Measurements from ENCODE around the gene PUM2.

The PUM2 gene

DNA sequence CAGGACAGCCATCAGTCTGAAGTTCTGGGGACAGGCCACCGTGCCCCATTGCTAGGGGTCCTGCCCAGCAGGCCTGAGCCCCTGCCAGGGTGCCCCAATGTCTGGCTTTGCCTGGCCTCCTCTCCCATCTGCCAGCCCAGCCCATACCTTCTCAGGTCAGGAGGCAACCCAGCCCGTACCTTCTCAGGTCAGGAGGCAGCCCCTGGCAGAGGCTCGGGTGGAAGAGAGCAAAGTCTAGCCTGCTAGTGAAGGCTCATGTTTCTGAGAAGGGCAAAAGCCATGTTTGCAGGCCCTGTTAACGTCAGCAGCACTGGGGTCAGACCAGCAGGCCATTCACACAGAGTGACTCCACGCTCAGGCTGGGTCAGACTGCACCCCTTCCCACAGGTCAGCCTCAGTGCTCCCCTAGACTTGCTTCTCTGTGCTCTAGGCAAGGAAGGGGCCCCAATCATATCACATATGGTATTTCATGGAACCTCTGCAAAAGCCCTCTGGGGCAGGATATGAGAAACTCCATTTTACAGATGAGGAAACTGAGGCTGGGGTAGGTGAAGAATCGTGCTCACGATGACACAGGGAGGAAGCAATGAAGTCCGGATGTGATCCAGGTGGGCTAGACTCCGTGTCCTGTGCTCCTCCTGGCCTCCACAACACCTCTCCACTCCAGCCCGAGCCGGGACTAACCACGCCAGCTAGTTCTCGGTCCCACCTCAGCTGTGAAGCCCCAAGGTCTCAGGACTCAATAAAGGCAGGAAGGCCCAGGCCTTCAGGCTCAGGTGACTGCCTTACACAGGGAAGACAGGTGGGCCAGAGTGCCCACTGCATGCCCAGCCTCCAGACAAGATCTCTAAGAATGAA is 135.2 kb downstream of the PUM2 start:
- DNase-seq (ENCODE audit: low read depth), result no peak

DNA sequence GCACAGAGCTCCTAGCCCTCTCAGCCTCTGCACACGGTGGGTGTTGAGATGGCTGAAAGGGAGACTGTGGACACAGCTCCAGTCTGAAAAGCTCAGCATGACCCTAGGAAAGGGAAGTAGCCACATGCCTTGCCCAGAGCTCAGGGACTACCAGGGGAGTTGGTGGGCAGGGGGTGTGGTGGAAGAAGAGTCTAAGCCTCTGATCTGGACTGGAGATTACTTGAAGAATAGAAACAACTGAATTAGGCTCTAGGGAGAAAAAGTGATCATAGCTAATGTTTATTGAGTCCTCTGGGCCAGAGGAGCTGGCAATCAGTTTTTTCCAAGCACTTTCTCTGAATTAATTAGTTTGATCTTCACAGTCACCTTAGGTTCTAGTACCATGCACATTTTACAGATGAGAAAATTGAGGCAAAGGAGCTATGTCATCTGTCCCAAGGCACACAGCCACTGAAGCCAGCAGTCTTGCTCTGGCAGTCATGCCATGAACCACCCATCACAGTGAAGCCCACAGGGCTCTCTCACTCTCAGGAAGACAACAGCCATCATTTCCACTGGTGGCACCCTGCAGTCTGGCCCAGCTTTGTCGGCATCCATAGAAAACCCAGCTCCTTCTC is 136.0 kb downstream of the PUM2 start:
- no peak for DNase-seq (ENCODE audit: low read depth)

DNA sequence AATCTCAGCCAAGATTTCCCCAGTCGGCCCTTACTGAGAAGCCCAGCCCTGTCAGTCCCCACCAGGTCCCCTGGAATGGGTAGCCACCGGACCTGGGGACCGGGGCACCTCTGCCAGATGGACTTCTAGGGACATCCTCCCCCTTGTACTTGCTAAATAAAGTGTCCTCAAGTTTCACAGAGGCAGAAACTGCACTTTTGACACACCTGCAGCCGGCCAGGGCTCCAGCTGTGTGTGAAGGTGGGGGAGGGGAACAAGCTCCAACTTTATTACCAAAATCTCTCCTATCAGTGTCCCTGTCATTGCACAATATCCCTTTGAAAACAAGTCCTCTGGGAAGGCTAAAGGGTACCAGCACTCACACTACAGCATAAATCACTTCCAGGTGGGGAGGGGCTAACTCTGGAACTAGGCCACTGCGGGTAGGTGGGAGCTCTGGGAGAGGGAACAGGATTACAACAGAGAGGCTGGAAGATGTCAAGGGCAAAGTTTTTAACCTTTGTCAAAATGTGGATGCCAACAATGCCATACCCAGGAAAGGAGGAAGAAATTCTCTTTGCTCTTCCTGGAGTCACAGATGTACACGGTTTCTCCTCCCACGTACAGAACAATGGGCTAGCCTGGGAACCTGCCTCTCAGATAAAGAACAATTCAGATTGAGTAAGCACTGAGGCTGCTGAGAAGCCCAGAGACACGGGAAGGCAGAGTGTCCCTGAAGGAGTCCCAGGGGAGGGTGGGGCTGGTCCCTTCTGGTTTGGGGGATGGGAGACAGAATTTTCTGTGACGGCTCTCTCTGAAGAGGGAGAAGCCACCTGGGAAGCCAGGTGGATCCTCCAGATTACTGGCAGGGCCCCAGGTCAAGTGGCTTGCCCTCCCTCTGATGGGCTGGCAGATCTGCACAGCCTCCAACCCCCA is 136.7 kb downstream of the PUM2 start:
- no peak for DNase-seq (ENCODE audit: low read depth)

DNA sequence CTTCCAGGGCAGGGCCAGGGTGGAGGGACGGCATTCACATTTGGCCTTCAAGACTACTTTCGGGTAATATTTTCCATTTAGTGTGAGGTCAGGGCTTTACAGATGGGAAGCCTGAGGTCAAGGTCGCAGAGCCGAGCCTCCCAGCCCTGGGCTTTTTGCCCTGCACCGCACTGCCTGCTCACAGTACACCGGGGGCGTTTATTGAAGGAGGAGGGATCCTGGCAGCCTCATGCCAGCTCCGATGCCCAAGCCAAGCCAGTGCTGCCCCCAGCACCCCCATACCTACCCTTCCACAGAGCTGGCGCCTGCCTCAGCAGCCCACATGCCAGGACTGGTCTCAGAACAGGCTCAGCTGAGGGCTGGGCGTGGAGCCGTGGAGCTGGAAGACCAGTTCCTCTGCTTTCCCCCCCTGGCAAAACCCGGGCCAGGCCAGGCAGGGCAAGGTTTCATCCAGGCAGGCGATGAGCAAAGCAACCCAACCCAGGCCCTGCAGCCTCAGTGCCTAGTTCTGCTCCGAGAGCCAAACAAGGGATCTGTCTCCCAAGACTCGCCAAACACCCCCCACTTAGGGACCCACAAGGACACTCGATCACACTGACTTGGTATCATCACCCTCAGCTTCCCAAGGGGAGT is 137.7 kb downstream of the PUM2 start:
- no peak for DNase-seq (ENCODE audit: low read depth)

DNA sequence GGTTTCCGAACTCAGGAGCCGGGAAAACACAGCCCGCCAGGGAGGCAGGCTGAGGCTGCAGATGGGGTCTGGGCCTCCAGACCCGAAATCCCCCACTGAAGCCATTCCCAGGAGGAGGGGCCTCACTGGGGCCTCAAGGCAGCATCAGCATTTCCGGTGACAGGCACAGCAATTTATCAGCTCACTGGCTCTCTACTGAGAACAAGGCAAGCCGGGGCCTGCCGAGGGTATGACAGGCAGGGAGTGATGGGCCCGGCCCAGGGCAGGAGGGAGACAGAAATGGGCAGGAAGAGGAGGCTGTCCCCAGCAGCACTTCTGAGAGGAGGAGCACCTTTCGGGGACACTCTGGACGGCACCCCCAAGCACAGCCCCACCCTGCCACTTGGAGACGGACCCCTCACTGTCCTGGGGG is 138.2 kb downstream of the PUM2 start:
- DNase-seq (ENCODE audit: low read depth), result no peak

DNA sequence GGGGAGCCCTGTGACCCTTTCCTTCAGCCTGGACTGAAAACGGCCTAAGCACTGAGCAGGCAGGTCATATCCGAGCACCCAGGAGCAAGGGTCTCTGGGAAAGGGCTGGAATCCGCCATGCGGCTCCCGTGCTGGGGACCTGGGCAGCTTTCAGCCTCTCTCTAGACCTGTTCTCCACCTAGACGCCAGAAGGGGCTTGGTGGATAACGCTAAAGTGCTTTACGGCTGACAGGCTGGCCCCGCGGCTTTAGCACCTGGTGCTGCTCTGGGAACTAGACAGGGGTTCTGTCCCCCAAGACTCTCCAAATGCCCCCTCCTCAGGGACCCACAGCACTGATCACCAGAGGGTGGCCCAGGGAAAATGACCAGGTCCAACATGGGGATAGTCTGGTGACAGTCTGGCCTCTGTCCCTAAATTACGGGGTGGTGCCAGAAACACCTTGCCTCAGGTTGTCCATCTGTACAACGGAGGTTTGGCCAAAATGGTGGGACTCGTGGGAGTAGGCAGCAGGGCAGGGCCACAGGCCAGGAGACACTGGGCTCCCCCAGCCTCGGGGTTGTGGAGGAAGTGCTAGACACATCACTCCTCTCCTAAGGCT is 138.7 kb downstream of the PUM2 start:
- DNase-seq (ENCODE audit: low read depth), result no peak

DNA sequence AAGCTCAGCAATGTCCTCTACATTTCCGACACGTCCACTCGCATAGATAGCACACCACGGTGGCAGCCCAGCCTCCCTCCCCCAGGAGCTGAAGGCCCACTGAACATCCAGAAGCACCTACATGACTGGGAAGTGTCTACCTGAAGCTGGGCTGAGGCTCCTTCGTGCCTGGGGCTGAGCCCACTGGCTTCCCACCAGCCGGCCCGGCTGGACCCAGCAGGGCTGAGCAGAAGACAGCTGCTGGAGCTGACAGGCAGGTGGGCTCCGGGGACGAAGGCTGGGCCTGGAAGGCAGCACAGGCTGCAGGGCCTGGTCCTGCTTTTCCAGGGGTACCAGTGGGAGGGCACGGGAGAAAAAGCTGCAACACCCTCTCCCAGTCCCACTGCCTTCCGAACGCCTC is 139.2 kb downstream of the PUM2 start:
- DNase-seq (ENCODE audit: low read depth), result no peak

DNA sequence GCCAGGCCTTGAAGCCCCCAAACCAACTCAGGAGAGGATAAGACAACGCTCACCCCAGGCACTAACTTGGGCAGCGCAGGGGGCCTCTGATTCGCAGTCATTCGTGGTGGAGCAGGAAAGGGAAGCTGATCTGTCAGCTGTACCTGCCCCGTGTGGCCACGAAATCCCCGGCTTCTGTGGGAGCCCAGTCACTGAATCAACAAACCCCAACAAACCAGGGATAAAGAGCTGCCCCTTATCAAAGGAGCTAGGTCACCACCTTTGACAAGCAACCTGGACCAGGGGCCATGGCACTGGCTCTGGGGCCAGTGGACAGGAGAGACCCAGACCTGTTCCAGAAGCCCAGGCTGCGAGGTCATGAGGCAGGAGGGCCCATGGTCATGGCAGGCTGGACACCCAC is 140.2 kb downstream of the PUM2 start:
- no peak for DNase-seq (ENCODE audit: low read depth)

DNA sequence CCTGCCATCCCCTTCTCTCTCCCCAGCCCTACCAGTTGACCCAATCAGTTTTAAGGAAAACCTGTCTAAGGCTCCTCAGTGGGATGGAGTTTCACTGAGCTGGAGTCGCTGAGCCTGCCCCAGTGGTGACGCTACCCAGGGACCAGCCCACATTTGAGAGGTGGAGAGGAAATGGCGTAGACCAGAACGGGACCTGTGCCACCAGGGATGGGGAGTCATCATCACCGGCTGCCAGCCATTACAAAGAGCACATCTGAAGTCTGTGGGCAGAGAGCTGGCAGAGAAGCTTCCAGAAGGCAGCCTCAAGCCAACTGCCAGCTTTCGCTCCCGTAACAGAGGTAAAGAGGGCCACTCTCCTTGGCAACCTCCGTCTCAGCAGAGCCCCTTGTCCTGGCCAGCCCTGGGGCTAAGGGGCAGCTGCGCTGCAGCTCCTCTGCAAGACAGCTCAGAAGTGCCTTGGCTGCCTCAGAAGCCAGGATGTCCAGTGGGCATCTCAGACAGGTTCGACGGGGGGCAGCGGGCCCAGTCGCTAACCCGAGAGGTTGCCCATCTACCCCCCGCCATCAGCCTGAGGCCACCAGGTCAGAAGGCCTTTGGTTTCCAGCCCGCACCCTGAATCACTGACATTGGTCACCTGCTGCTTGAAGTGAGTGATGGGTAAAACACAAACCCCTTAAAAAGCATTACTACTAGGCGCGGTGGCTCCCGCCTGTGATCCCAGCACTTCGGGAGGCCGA is 141.1 kb downstream of the PUM2 start:
- DNase-seq (ENCODE audit: low read depth), result no peak

DNA sequence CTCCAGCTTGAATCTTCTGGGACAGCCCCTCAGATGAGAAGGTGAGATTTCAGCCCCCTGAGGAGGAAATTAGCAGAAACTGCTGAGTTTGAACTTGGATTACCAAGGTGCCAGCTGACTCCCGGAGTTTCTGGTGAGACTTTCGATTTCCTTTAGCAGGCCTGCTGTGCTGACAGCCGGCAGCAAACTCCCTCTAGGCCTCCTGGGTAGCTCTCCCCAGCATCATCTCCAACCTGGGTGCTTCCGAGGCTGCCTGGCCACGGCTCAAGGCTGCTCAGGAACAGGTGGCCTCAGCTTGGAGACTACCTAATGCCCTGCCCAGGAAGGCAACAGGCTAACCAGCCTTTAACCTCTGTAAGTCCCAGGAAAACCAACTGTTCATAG is 142.2 kb downstream of the PUM2 start:
- no peak for DNase-seq (ENCODE audit: low read depth)

DNA sequence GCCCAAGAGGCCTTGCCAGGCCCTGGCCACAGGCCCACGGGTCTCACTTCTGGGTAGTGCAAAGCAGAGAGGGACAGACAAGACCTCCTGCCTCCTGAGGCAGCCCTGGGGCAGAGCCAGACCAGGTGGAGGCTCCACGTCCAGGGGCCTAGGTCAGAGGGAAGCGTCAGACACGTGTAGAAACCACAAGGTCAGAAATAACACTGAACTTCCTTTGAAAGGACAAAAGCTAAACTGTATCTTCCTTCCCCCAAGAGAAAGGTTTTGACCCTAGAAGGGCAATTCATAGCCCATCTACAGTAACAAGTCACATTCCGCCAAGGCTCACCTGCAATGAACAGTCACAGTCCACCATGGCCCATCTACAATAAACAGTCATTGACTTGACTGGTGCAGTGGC is 143.6 kb downstream of the PUM2 start:
- DNase-seq (ENCODE audit: low read depth), result no peak

DNA sequence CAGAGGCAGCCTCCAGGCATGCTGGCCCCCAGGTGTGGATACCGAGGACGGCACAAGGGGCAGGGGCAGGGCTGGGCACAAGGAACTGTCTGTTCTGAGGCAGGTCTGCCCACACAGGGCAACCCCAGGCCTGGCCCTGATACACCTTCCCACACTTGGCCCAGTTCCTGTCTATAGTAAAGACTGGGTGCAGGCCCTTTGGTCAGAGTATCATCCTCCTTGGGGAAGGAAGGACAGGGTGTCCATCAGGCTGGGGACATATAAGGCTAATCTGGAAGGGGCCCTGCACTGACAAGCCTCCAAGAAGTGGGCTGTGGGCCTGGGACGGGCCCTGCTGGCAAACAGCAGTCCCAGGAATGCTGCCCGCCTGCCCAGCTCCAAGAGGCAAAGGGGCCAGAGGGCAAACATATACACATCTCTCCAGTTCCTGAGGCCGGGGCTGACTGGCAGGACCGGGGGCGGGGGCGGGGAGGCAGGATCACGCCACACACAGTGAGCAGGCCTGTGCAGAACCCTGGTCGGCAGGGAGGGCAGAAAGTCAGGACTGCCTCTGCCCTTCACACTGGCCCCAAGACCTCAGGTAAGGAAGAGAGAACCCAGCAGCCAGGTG is 144.6 kb downstream of the PUM2 start:
- no peak for DNase-seq (ENCODE audit: low read depth)

DNA sequence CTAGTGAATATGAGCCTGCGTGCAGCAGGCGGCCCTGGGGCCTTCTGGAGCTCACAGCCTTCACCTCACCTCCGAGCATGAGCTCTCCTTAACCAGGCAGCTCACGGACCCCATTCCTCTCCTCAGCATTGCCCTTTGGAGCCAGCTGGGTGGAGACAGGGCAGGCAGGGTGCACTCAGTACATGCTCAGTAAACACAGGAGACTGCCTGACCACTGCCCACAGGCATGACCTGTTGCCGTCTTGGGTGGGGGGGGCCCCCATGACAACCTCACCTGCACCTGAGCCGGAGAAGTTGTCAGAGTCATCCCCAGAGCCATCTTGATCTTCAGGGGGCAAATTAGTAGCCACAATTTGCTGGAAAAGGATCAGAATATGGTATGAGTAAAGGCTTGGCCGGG is 145.6 kb downstream of the PUM2 start:
- no peak for DNase-seq (ENCODE audit: low read depth)

DNA sequence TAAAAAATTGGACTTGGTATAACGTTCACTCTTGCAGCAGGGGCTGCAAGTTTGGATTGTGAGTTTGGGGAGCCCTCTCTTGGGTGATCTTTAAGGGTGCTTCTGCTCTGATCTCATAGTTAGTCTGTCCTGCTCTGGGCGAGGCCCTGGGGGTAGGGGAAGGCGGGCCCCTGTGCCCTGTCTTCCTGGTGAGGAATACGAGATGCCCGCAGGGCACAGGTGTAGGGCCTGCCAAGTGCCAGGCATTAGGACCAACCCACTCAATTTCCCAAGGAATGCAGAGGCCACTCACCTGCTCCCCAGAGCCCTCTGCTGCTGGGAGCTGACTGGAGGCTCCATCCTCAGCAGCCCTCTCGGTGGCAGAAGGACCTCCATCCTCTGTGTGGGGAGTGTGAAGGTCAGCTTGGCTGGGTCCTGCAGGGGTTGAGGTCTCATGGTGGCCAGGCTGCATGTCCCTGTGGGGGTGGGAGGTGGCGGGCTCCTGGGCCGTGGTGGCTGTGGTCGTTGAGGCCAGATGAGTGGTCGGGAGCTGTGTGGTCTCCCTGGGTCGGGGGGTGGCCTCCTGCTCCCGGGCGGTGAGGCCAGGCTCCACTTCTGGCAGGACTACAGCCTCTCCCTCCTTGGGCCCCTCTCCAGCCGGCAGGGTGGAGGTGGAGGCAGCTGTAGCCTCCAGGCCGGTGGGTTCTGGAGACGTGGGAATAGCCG is 147.0 kb downstream of the PUM2 start:
- DNase-seq (ENCODE audit: low read depth), result no peak

DNA sequence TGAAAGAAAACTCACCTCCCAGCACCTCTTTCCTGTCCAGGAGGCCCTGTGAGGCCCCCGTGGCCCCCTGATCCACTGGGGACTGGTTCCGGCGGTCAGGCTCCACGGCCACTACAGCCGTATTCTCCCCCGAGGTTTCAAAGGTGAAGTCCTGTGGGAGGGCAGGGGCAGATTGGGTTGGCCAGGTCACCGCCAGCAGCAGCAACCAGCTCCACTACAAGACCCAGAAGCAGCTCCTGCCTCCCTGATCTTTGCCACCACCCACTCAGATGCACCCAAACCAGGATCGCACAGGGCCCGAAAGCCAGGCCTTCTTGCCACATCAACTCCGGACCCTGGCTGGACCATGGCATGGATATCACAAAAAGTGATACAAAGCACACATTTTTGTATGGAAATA is 147.6 kb downstream of the PUM2 start:
- no peak for DNase-seq (ENCODE audit: low read depth)

DNA sequence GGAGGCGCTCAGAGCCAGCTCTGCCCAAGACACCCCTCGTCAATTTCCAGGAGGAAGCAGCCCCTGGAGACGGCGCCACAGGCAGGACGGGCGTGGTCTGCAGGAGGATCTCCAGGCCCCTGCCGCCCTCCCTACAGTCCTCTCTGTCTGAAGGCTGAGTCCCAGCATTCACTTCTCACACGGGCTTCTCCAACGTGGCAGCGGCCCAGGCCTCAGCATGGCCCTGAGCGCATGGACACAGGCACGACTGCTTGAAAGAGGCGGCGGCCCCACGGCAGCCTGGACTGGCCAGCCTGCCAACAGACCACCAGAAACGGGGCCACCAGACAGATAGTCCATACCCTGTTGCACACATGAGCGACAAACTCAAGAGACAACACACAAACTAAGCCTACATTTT is 149.0 kb downstream of the PUM2 start:
- DNase-seq (ENCODE audit: low read depth), result no peak

DNA sequence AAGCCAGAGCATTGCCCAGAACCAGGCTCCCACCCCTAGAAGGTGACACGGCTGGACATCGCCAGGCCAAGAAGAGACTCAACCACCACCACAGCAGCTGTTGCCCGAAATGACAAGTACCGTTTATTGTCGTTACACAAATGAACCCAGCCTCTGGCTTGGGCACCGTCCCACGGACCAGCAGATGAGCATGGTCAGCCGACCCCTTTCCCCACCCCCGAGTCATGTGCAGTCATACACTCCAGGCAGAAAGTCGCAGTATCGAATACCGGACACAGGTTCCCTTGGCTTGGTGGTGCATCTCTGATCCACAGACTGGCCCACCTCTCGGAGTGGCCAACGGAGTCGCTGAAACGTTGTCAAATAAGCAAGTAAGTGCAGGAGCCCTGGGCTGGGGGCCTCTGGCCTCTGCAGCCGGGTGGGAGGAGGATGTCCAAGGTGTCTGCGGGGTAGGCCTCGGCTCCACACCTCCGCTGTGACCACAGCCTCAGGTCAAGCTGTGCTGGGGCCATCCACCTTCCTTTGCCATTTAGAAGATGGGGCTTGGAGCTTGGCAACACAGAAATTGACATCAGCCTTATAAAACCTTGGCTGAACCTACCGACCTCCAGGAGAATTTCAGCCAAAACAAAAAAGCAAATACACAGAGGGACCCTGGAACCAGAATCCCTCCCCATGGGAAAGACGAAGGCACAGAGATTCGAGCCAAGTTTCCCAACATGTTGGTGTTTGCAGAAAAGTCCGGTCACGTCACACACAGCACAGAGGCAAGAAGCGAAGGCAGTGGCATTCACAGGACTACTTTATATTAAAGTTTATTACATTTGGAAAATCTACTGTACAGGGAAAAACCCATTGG is 149.7 kb downstream of the PUM2 start:
- no peak for DNase-seq (ENCODE audit: low read depth)

DNA sequence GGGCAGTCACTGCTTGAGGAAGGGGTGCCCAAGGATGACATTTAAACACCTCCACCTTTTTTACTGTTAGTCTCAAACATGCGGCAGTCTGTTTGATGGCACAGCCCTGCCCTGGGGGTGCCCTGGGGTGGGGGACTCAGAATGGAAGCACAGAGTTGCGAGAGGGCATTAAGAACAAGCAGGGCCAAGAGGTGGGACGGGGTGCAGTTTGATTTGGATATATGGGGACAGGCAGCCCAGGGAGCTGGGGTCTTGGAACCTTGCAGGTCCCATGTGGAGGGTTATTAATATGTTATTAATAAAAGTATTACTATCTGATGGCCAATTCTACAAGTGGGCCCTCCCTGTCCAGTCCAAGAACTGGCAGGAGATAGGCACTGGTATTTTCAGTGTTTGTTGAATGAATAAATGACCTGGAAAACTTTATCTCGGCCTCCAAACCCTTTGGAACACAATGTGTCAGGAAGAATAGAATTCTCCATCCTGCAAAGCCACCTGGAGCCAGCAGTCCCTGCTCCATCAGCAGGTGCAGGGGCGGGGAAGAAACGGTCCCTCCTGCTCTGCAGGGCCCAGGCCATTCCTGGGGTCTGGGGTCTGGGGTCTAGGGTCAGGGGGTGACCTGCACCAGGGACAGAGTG is 150.9 kb downstream of the PUM2 start:
- DNase-seq (ENCODE audit: low read depth), result no peak
